Type B pancreatic cell (in vitro differentiated cells): ENCODE results near the gene MGRN1. TPM values are rescaled to one million over a fixed set of nuclear protein-coding genes. Genes with fewer than 3 reads are reported as not detected.

Experiments used
- DNase-seq: peaks from one replicate; pipeline ENCODE4 v3.0.0; 2021; ENCODE audit warnings: mixed read lengths; ENCODE audit not compliant: unreplicated experiment; ENCODE audit errors: extremely low spot score
- H3K27ac Mint-ChIP-seq: 2 replicates; pipeline ENCODE4 v1.8.0; 2021; ENCODE audit warnings: mild to moderate bottlenecking, mixed read lengths
- H3K27me3 Mint-ChIP-seq: 2 replicates; pipeline ENCODE4 v1.8.0; 2021; ENCODE audit warnings: mixed read lengths
- H3K36me3 Mint-ChIP-seq: 2 replicates; pipeline ENCODE4 v1.8.0; 2021; ENCODE audit warnings: mixed read lengths
- H3K4me1 Mint-ChIP-seq: one replicate; pipeline ENCODE4 v1.8.0; 2021; ENCODE audit warnings: mixed read lengths; ENCODE audit not compliant: unreplicated experiment
- H3K4me3 Mint-ChIP-seq: 2 replicates; pipeline ENCODE4 v1.8.0; 2021; ENCODE audit warnings: mild to moderate bottlenecking, mixed read lengths
- H3K9me3 Mint-ChIP-seq: 2 replicates; pipeline ENCODE4 v1.8.0; 2021; ENCODE audit warnings: mixed read lengths
- total RNA-seq: library from RNA; stranded (reverse); gene quantifications from 2 replicates; pipeline ENCODE4 v1.2.1, GENCODE V29; 2021; ENCODE audit warnings: low replicate concordance
- TF ChIP-seq, protein P1 (sequence below): fragments of 200-600 bp; sonication (generic); conservative IDR thresholded peaks from 2 replicates; pipeline ENCODE4 v1.5.0; 2021; ENCODE audit warnings: antibody characterized with exemption, mild to moderate bottlenecking

Gene MGRN1
- total RNA-seq, 1 donor from 2014 or later = 88.6 TPM

DNA sequence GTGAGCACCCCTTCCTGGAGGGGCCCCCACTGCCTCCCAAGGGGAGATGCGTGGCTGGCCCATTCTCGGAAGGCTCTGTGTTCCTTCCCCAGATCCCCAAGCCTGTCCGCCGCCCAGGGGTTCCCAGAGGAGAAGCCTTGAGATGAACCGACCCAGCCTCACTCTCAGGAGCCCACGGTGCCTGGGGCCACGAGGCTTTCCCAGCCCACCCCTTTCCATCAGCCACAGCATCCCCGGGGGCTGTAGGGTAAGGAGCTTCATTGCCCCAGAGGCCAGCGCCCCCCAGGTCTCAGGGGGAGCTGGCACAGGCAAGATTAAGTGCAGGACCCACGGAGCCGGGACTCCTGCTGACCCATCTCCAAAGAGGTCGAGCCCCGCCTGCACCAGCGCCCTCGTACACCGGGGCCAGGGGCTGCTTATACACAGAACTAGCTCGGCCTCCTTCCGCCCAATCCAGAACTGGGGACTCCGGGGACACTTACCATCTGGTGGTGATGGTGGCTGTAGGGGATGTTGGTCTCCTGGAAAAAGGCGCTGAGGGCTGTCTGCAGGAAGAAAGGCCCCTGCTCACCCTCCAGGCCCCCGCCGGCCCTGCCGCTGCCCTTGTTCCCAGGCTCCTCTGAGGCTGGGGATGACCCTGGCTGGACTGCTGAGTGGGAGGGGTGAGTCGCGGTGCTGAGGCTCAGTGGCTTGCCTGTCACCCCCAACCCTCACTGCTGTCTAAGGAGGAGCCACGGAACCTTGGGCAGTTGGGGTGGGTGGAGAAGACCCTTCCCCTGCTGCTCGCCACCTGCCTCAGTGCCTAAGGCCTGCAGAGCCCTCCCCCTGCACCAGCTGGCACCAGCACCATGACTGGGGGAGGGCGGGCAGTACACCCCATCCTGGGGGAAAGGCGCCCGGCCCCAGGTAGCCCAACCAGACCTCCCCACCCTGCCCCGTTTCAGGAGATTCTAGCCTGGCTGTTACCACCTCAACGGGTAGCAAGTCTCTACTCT lies 14.3 kb upstream of the MGRN1 start:
- H3K36me3 Mint-ChIP-seq = peaks cover 4% of the 10 kb centered on the region
- H3K27me3 Mint-ChIP-seq = no peaks in the 10 kb centered on the region
- peak overlapping the region; percentile 55 for H3K27ac Mint-ChIP-seq
- no peaks in the 10 kb centered on the region for H3K9me3 Mint-ChIP-seq
- no peak for DNase-seq
- TF ChIP-seq, protein P1, sequence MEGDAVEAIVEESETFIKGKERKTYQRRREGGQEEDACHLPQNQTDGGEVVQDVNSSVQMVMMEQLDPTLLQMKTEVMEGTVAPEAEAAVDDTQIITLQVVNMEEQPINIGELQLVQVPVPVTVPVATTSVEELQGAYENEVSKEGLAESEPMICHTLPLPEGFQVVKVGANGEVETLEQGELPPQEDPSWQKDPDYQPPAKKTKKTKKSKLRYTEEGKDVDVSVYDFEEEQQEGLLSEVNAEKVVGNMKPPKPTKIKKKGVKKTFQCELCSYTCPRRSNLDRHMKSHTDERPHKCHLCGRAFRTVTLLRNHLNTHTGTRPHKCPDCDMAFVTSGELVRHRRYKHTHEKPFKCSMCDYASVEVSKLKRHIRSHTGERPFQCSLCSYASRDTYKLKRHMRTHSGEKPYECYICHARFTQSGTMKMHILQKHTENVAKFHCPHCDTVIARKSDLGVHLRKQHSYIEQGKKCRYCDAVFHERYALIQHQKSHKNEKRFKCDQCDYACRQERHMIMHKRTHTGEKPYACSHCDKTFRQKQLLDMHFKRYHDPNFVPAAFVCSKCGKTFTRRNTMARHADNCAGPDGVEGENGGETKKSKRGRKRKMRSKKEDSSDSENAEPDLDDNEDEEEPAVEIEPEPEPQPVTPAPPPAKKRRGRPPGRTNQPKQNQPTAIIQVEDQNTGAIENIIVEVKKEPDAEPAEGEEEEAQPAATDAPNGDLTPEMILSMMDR = no peak
- no peaks in the 10 kb centered on the region for H3K4me1 Mint-ChIP-seq
- H3K4me3 Mint-ChIP-seq = no peak overlapping the region

DNA sequence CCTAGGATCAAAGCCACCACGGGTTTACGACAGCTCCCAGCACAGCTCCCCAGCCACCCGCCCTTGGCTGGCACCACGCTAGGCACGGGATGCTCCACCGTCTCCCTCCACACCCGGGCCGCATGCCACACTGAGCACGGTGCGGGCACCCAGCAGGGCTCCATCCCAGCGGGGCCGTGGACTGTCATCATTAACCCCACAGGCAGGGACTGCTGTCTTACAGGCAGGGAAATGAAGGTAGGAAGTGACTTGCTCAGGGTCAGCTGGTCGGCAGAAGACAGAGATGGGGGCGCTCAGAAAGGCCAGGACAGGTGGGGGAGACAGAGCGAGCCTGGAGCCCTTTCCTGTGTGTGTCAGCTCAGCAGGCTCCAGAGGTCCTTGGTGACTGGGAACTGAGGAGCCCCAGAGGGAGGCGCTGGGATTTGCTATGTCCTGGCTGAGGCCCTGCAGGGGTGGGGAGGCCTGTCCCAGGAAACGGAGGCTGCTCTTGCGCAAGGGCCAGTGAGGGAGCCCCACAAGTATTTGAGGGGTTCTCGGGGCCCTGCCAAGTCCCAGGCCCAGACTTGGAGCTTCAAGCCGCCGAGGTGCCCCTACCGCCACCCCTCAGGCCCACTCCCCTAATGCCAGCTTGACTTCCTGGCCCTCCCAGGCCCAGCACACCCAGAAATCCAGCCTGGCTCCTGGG lies 13.1 kb upstream of the MGRN1 start:
- no peak for DNase-seq
- TF ChIP-seq, protein P1 = no peak
- no peaks in the 10 kb centered on the region for H3K9me3 Mint-ChIP-seq
- no peaks in the 10 kb centered on the region for H3K36me3 Mint-ChIP-seq
- H3K27me3 Mint-ChIP-seq = no peaks in the 10 kb centered on the region
- H3K4me3 Mint-ChIP-seq = no peak overlapping the region
- peaks cover 6% of the 10 kb centered on the region for H3K4me1 Mint-ChIP-seq
- peak overlapping the region; percentile 55 for H3K27ac Mint-ChIP-seq

DNA sequence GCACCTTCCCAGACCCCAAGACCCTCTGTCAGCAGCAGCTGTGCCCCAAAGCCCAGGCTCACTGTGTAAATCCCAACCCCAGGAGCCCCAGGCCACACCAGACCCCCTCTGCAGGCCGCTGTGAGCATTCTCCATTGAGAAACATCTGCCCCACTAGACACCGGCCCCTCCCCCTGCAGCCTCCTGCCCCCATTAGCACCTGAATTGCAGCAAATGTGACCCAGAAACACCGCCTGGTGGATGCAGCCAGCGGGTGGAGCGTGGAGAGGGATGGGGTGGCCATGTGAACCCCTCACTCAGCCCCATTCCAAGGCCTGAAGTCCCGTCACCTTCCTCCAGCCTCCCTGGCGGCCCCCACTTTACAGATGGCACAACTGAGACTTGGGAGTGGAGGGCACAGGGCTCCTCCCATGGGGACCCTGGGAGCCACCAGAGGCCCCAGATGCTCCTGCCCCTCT lies 12.1 kb upstream of the MGRN1 start:
- Mint-ChIP-seq H3K27ac (peak overlapping the region; percentile 97), H3K4me1 (peaks cover 8% of the 10 kb centered on the region)
- no peak for DNase-seq

DNA sequence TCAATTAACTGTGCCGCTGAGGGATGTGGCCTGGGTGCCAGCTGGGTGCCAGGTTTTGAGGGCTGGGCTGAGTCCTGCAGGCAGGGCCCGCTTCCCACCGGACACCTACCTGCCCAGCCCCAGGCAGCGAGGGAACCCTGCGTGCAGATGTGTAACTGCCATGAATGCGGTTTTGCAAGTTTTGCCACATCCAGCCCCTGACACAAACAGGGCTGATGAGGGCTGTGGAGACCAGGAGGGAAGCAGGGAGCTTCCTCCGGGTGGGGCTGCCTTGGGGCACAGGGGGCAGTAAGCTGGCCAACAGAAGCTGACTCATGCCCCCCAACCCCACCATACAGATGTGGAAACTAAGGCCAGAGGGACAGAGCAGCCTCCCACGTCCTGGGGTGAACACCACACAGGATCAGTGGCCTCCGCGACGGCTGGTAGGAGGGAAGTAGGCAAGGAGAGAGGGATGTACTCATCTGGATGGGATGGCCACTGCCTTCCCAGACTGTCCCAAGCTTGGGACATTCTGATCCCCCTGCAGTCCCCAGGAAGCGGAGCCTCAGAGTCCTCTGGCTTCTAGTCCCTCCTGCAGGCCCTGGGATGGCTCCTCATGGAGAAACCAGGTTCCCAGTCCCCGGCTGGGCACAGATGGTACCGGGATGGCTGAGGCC lies 11.5 kb upstream of the MGRN1 start:
- H3K9me3 Mint-ChIP-seq = no peaks in the 10 kb centered on the region
- peak; percentile 71 for DNase-seq
- H3K4me3 Mint-ChIP-seq = peak overlapping the region; percentile 93
- TF ChIP-seq, protein P1 = no peak
- no peaks in the 10 kb centered on the region for H3K27me3 Mint-ChIP-seq
- peak overlapping the region; percentile 97 for H3K27ac Mint-ChIP-seq
- H3K36me3 Mint-ChIP-seq = no peaks in the 10 kb centered on the region
- H3K4me1 Mint-ChIP-seq = peaks cover 8% of the 10 kb centered on the region

More for the DNA sequence above, 12.1 kb upstream of the MGRN1 start:
- H3K27me3 Mint-ChIP-seq = no peaks in the 10 kb centered on the region
- TF ChIP-seq, protein P1 = peak; percentile 19
- H3K9me3 Mint-ChIP-seq = no peaks in the 10 kb centered on the region
- peak overlapping the region; percentile 93 for H3K4me3 Mint-ChIP-seq
- no peaks in the 10 kb centered on the region for H3K36me3 Mint-ChIP-seq
